ENCODE data around the gene ARID5A. TPM values are rescaled to one million over a fixed set of nuclear protein-coding genes. Genes with fewer than 3 reads are reported as not detected.
A peak's percentile ranks its signal among the peaks of the same experiment; 100 is the strongest.

The ARID5A gene
- total and polyA plus RNA-seq, 9 of the 15 experiments (the other 6 are each of a cell fraction or from before 2014, with no cell fraction given) = 0.14 to 12.5 (median 3.0) TPM

DNA sequence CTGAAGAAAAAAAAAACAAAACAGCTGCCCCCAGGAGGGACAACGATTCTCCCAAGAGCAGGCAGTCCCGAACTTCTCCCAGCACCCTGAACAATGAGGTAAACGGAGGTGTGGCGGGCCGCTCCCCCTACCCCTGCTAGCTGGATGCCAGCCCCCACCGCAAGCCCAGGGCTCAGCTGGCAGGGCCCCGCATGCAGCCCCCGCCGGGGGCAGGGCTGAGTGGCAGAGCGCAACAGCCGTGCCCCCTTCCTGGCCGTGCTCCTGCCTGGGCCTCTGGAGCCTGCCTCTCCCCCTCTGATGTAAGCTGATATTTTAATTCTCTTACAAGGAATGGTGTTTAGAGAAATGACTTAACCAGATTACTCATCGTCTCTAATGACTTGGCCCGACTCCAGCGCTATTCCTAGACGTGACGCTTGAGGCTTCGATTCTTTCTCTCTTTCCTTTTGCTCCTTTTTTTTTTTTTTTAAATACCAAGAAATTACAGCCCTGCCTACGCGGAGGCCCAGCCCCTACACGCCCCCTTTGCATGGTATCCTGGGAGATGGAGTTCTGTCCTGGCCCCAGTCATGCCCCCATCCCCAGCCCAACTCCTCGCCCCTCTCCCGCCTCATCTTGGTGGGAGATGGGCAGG lies 4.6 kb upstream of the ARID5A start (continued):
- no peak for TF ChIP-seq KDM2B (CRISPR knock-in tag; IDR thresholded peaks at IDR 0.05)
- no peak for TF ChIP-seq ZNF408 (CRISPR knock-in tag; IDR thresholded peaks at IDR 0.05; ENCODE audit: low read depth)
- TF ChIP-seq, protein P1, sequence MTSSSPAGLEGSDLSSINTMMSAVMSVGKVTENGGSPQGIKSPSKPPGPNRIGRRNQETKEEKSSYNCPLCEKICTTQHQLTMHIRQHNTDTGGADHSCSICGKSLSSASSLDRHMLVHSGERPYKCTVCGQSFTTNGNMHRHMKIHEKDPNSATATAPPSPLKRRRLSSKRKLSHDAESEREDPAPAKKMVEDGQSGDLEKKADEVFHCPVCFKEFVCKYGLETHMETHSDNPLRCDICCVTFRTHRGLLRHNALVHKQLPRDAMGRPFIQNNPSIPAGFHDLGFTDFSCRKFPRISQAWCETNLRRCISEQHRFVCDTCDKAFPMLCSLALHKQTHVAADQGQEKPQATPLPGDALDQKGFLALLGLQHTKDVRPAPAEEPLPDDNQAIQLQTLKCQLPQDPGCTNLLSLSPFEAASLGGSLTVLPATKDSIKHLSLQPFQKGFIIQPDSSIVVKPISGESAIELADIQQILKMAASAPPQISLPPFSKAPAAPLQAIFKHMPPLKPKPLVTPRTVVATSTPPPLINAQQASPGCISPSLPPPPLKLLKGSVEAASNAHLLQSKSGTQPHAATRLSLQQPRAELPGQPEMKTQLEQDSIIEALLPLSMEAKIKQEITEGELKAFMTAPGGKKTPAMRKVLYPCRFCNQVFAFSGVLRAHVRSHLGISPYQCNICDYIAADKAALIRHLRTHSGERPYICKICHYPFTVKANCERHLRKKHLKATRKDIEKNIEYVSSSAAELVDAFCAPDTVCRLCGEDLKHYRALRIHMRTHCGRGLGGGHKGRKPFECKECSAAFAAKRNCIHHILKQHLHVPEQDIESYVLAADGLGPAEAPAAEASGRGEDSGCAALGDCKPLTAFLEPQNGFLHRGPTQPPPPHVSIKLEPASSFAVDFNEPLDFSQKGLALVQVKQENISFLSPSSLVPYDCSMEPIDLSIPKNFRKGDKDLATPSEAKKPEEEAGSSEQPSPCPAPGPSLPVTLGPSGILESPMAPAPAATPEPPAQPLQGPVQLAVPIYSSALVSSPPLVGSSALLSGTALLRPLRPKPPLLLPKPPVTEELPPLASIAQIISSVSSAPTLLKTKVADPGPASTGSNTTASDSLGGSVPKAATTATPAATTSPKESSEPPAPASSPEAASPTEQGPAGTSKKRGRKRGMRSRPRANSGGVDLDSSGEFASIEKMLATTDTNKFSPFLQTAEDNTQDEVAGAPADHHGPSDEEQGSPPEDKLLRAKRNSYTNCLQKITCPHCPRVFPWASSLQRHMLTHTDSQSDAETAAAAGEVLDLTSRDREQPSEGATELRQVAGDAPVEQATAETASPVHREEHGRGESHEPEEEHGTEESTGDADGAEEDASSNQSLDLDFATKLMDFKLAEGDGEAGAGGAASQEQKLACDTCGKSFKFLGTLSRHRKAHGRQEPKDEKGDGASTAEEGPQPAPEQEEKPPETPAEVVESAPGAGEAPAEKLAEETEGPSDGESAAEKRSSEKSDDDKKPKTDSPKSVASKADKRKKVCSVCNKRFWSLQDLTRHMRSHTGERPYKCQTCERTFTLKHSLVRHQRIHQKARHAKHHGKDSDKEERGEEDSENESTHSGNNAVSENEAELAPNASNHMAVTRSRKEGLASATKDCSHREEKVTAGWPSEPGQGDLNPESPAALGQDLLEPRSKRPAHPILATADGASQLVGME (CRISPR knock-in tag; IDR thresholded peaks at IDR 0.05) = no peak
- TF ChIP-seq ZZZ3 (IDR thresholded peaks at IDR 0.05) = no peak
- TF ChIP-seq, protein P2, sequence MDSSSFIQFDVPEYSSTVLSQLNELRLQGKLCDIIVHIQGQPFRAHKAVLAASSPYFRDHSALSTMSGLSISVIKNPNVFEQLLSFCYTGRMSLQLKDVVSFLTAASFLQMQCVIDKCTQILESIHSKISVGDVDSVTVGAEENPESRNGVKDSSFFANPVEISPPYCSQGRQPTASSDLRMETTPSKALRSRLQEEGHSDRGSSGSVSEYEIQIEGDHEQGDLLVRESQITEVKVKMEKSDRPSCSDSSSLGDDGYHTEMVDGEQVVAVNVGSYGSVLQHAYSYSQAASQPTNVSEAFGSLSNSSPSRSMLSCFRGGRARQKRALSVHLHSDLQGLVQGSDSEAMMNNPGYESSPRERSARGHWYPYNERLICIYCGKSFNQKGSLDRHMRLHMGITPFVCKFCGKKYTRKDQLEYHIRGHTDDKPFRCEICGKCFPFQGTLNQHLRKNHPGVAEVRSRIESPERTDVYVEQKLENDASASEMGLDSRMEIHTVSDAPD (CRISPR knock-in tag; IDR thresholded peaks at IDR 0.05) = no peak
- TF ChIP-seq, protein P3, sequence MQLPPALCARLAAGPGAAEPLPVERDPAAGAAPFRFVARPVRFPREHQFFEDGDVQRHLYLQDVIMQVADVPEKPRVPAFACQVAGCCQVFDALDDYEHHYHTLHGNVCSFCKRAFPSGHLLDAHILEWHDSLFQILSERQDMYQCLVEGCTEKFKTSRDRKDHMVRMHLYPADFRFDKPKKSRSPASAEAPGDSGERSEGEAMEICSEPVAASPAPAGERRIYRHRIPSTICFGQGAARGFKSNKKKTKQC (CRISPR knock-in tag; IDR thresholded peaks at IDR 0.05) = no peak
- TF ChIP-seq MEF2D (tag; conservative IDR thresholded peaks at IDR 0.05; ENCODE audit: low read depth) = peak; percentile 87
- TF ChIP-seq, protein P4, sequence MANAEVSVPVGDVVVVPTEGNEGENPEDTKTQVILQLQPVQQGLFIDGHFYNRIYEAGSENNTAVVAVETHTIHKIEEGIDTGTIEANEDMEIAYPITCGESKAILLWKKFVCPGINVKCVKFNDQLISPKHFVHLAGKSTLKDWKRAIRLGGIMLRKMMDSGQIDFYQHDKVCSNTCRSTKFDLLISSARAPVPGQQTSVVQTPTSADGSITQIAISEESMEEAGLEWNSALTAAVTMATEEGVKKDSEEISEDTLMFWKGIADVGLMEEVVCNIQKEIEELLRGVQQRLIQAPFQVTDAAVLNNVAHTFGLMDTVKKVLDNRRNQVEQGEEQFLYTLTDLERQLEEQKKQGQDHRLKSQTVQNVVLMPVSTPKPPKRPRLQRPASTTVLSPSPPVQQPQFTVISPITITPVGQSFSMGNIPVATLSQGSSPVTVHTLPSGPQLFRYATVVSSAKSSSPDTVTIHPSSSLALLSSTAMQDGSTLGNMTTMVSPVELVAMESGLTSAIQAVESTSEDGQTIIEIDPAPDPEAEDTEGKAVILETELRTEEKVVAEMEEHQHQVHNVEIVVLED (CRISPR knock-in tag; IDR thresholded peaks at IDR 0.05) = no peak
- no peak for TF ChIP-seq EZH2 (IDR thresholded peaks at IDR 0.05; ENCODE audit: borderline replicate concordance, low read depth, low read length)
- TF ChIP-seq STAT5A (IDR thresholded peaks at IDR 0.05; ENCODE audit: borderline replicate concordance, low read length) = peak; percentile 68; the same call in 1 of the 2 replicates
- peak in 1 of 2 experiments; percentile 42; a peak in 1 of 4 replicates for TF ChIP-seq TRIM24 (IDR thresholded peaks at IDR 0.05)
- TF ChIP-seq SIRT6 (IDR thresholded peaks at IDR 0.05; ENCODE audit: low read depth, low read length) = no peak
- TF ChIP-seq CBX1 (IDR thresholded peaks at IDR 0.05; ENCODE audit: low read depth) = no peak
- no peak for TF ChIP-seq ZNF696 (CRISPR knock-in tag; conservative IDR thresholded peaks at IDR 0.05)
- TF ChIP-seq KDM4B (IDR thresholded peaks at IDR 0.05; ENCODE audit: borderline replicate concordance in 2 of 2, low read depth in 1 of 2) = no peak
- TF ChIP-seq, protein P5, sequence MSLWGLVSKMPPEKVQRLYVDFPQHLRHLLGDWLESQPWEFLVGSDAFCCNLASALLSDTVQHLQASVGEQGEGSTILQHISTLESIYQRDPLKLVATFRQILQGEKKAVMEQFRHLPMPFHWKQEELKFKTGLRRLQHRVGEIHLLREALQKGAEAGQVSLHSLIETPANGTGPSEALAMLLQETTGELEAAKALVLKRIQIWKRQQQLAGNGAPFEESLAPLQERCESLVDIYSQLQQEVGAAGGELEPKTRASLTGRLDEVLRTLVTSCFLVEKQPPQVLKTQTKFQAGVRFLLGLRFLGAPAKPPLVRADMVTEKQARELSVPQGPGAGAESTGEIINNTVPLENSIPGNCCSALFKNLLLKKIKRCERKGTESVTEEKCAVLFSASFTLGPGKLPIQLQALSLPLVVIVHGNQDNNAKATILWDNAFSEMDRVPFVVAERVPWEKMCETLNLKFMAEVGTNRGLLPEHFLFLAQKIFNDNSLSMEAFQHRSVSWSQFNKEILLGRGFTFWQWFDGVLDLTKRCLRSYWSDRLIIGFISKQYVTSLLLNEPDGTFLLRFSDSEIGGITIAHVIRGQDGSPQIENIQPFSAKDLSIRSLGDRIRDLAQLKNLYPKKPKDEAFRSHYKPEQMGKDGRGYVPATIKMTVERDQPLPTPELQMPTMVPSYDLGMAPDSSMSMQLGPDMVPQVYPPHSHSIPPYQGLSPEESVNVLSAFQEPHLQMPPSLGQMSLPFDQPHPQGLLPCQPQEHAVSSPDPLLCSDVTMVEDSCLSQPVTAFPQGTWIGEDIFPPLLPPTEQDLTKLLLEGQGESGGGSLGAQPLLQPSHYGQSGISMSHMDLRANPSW (CRISPR knock-in tag; IDR thresholded peaks at IDR 0.05) = no peak
